HepG2 (cell line): ENCODE measurements around the gene CUL2. TPM values are rescaled to one million over a fixed set of nuclear protein-coding genes. Genes with fewer than 3 reads are reported as not detected.

Source experiments
- DPF2 ChIP-seq: sonication (generic); formaldehyde crosslinking; IDR thresholded peaks from 2 replicates; pipeline ENCODE4 v1.4.0; 2020; ENCODE audit warnings: mild to moderate bottlenecking, low read depth, missing genetic modification reagents, borderline replicate concordance
- EHMT2 ChIP-seq: fragments of 200-600 bp; sonication (generic); IDR thresholded peaks from 2 replicates; pipeline ENCODE4 v1.7.0; 2017; ENCODE audit warnings: antibody characterized with exemption, low read depth, low read length, borderline replicate concordance
- GTF2F1 ChIP-seq: fragments of 150-350 bp; IDR thresholded peaks from 2 replicates; pipeline ENCODE4 v1.6.1; 2014; ENCODE audit warnings: low read length
- NR3C1 ChIP-seq: sonication (generic); formaldehyde crosslinking; IDR thresholded peaks from 2 replicates; pipeline ENCODE4 v1.4.0; 2020; ENCODE audit warnings: missing genetic modification reagents
- RBAK ChIP-seq: sonication (generic); formaldehyde crosslinking; IDR thresholded peaks from 2 replicates; pipeline ENCODE4 v1.5.1; 2020; ENCODE audit warnings: mild to moderate bottlenecking, missing genetic modification reagents
- SIN3B ChIP-seq: fragments of 150-350 bp; IDR thresholded peaks from 2 replicates; pipeline ENCODE4 v1.6.1; 2014; ENCODE audit warnings: low read length
- ZC3H13 ChIP-seq: sonication (generic); formaldehyde crosslinking; IDR thresholded peaks from 2 replicates; pipeline ENCODE4 v1.8.1; 2023; ENCODE audit warnings: mild to moderate bottlenecking, missing genetic modification reagents, moderate library complexity
- ZNF17 ChIP-seq: sonication (generic); formaldehyde crosslinking; IDR thresholded peaks from 2 replicates; pipeline ENCODE4 v1.5.0; 2020; ENCODE audit warnings: mild to moderate bottlenecking, missing genetic modification reagents
- ZNF670 ChIP-seq: sonication (generic); formaldehyde crosslinking; IDR thresholded peaks from 2 replicates; pipeline ENCODE4 v1.8.0; 2022; ENCODE audit warnings: mild to moderate bottlenecking, missing genetic modification reagents, borderline replicate concordance
- ZNF710 ChIP-seq: sonication (generic); formaldehyde crosslinking; IDR thresholded peaks from 2 replicates; pipeline ENCODE4 v1.5.0; 2020; ENCODE audit warnings: mild to moderate bottlenecking, missing genetic modification reagents, borderline replicate concordance
- ZNF800 ChIP-seq: sonication (generic); formaldehyde crosslinking; IDR thresholded peaks from 2 replicates; pipeline ENCODE4 v1.4.0; 2020; ENCODE audit warnings: missing genetic modification reagents
- polyA plus RNA-seq, 8 experiments: library from polyadenylated mRNA; depleted of rRNA in 3 of 8; stranded (reverse) in 7 of 8; unstranded in 1 of 8; fragments of >200 nt; fragmentation: Illumina TruSeq in 4 of 8; extraction: Trizol in 4 of 8; gene quantifications; 2 replicates each; pipeline versions ENCODE4 v1.2.1 to v1.2.3, GENCODE V29; 2011 to 2016; ENCODE audit warnings: low read depth in 4 of 8, missing spikeins in 1 of 8, mixed read lengths in 1 of 8; ENCODE audit not compliant: insufficient read depth in 1 of 8
- total RNA-seq, 5 experiments: library from RNA; depleted of rRNA; stranded (reverse); fragments of >200 nt; fragmentation: Illumina TruSeq; extraction: Trizol; gene quantifications; 2 replicates each; pipeline ENCODE4 v1.2.3, GENCODE V29; 2016; ENCODE audit warnings: low read depth in 1 of 5
- TF ChIP-seq, protein P1 (sequence below): sonication (generic); formaldehyde crosslinking; IDR thresholded peaks from 2 replicates; pipeline ENCODE4 v1.5.1; 2020; ENCODE audit warnings: mild to moderate bottlenecking, moderate library complexity, missing genetic modification reagents
- TF ChIP-seq, protein P2 (sequence below): sonication (generic); formaldehyde crosslinking; IDR thresholded peaks from 2 replicates; pipeline ENCODE4 v1.8.0; 2022; ENCODE audit warnings: missing genetic modification reagents, mild to moderate bottlenecking, inconsistent platforms, borderline replicate concordance
- TF ChIP-seq, protein P3 (sequence below): sonication (generic); formaldehyde crosslinking; IDR thresholded peaks from 2 replicates; pipeline ENCODE4 v1.8.1; 2022; ENCODE audit warnings: mild to moderate bottlenecking, missing genetic modification reagents
- TF ChIP-seq, protein P4 (sequence below): sonication (generic); formaldehyde crosslinking; IDR thresholded peaks from 2 replicates; pipeline ENCODE4 v1.5.0; 2020; ENCODE audit warnings: missing genetic modification reagents
- TF ChIP-seq, protein P5 (sequence below): sonication (generic); formaldehyde crosslinking; IDR thresholded peaks from 2 replicates; pipeline ENCODE4 v1.9.0; 2021; ENCODE audit warnings: missing genetic modification reagents, mild to moderate bottlenecking, borderline replicate concordance

Gene CUL2
- total and polyA plus RNA-seq, 2 of the 13 experiments (the other 11 are each of a cell fraction or from before 2014, with no cell fraction given) = 9.6 to 33.1 TPM

- TF ChIP-seq, protein P1, sequence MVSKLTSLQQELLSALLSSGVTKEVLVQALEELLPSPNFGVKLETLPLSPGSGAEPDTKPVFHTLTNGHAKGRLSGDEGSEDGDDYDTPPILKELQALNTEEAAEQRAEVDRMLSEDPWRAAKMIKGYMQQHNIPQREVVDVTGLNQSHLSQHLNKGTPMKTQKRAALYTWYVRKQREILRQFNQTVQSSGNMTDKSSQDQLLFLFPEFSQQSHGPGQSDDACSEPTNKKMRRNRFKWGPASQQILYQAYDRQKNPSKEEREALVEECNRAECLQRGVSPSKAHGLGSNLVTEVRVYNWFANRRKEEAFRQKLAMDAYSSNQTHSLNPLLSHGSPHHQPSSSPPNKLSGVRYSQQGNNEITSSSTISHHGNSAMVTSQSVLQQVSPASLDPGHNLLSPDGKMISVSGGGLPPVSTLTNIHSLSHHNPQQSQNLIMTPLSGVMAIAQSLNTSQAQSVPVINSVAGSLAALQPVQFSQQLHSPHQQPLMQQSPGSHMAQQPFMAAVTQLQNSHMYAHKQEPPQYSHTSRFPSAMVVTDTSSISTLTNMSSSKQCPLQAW = peak; percentile 75
- TF ChIP-seq ZC3H13 (CRISPR knock-in tag) (peak; percentile 58; the same call in 1 of the 2 replicates), GTF2F1 (no peak), ZNF800 (no peak), SIN3B (no peak), DPF2 (CRISPR knock-in tag) (no peak), EHMT2 (no peak), ZNF710 (CRISPR knock-in tag) (peak; percentile 41; the same call in 1 of the 2 replicates), RBAK (no peak), ZNF670 (CRISPR knock-in tag) (no peak), NR3C1 (CRISPR knock-in tag) (no peak), ZNF17 (CRISPR knock-in tag) (no peak)
- TF ChIP-seq, protein P2, sequence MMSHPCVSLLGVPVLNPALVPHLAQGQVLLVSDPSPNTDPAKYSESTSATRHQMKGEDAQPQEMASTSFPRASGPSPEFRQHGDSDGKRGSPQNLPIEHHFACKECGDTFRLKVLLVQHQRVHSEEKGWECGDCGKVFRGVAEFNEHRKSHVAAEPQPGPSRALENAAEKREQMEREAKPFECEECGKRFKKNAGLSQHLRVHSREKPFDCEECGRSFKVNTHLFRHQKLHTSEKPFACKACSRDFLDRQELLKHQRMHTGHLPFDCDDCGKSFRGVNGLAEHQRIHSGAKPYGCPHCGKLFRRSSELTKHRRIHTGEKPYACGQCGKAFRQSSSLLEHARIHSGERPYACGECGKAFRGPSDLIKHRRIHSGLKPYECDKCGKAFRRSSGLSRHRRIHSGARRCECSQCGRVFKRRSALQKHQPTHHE = 0 out of 2 replicates have a peak, but pooled peaks have one; percentile 79
- TF ChIP-seq, protein P3, sequence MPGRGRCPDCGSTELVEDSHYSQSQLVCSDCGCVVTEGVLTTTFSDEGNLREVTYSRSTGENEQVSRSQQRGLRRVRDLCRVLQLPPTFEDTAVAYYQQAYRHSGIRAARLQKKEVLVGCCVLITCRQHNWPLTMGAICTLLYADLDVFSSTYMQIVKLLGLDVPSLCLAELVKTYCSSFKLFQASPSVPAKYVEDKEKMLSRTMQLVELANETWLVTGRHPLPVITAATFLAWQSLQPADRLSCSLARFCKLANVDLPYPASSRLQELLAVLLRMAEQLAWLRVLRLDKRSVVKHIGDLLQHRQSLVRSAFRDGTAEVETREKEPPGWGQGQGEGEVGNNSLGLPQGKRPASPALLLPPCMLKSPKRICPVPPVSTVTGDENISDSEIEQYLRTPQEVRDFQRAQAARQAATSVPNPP (CRISPR knock-in tag) = no peak
- TF ChIP-seq, protein P4, sequence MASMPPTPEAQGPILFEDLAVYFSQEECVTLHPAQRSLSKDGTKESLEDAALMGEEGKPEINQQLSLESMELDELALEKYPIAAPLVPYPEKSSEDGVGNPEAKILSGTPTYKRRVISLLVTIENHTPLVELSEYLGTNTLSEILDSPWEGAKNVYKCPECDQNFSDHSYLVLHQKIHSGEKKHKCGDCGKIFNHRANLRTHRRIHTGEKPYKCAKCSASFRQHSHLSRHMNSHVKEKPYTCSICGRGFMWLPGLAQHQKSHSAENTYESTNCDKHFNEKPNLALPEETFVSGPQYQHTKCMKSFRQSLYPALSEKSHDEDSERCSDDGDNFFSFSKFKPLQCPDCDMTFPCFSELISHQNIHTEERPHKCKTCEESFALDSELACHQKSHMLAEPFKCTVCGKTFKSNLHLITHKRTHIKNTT (CRISPR knock-in tag) = no peak
- TF ChIP-seq, protein P5, sequence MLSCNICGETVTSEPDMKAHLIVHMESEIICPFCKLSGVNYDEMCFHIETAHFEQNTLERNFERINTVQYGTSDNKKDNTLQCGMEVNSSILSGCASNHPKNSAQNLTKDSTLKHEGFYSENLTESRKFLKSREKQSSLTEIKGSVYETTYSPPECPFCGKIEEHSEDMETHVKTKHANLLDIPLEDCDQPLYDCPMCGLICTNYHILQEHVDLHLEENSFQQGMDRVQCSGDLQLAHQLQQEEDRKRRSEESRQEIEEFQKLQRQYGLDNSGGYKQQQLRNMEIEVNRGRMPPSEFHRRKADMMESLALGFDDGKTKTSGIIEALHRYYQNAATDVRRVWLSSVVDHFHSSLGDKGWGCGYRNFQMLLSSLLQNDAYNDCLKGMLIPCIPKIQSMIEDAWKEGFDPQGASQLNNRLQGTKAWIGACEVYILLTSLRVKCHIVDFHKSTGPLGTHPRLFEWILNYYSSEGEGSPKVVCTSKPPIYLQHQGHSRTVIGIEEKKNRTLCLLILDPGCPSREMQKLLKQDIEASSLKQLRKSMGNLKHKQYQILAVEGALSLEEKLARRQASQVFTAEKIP (CRISPR knock-in tag) = no peak
These were observed 36.6 kb upstream of the CUL2 start, which contains the start of gene CREM (continued) for GRCh38 chr10:35126530-35127288.
